ENCODE data around the gene PLS1.

The PLS1 gene

DNA sequence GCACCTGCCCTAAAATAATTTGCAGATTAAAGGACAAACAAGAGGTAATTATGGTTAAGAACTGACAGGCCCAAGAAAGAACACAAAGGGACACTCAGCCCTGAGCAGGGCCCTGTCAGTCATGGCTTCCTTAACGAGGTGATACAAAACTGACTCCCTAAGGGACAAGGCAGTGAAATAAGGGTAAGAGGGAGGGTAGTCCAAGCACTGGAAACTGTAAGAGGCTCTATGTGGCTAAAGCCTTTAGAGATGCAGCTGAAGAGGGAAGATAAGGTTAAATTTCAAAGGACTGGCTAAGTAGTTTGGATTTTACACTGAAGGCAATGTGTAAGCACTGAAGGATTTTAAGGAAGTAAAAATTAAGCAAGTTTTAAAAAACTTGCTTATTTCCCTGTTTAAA is 21.5 kb upstream of the PLS1 start:
- Histone ChIP-seq H3K4me1 (ENCODE audit: control insufficient read depth, low read length) (peaks cover 41% of the 10 kb centered on the region), H3K27ac (ENCODE audit: low read depth, low read length) (no peak overlapping the region), H3K4me3 (ENCODE audit: low read length) (no peak overlapping the region), H3K79me2 (ENCODE audit: control insufficient read depth, low read length) (peaks cover 88% of the 10 kb centered on the region), H3K27me3 (ENCODE audit: control insufficient read depth, low read length) (no peaks in the 10 kb centered on the region), H3K9me2 (replicated peaks; ENCODE audit: control insufficient read depth, low read length) (no peaks in the 10 kb centered on the region), H4K20me1 (ENCODE audit: control insufficient read depth, insufficient read depth, low read depth, low read length) (no peaks in the 10 kb centered on the region), H3K36me3 (ENCODE audit: control insufficient read depth, low read length) (peaks cover 35% of the 10 kb centered on the region), H3K4me2 (ENCODE audit: low read length) (no peak overlapping the region), H3F3A (ENCODE audit: control insufficient read depth, insufficient read depth) (no peaks in the 10 kb centered on the region), H3K9me3 (ENCODE audit: control insufficient read depth, insufficient read depth, low read length) (no peaks in the 10 kb centered on the region)
- TF ChIP-seq, protein P1, sequence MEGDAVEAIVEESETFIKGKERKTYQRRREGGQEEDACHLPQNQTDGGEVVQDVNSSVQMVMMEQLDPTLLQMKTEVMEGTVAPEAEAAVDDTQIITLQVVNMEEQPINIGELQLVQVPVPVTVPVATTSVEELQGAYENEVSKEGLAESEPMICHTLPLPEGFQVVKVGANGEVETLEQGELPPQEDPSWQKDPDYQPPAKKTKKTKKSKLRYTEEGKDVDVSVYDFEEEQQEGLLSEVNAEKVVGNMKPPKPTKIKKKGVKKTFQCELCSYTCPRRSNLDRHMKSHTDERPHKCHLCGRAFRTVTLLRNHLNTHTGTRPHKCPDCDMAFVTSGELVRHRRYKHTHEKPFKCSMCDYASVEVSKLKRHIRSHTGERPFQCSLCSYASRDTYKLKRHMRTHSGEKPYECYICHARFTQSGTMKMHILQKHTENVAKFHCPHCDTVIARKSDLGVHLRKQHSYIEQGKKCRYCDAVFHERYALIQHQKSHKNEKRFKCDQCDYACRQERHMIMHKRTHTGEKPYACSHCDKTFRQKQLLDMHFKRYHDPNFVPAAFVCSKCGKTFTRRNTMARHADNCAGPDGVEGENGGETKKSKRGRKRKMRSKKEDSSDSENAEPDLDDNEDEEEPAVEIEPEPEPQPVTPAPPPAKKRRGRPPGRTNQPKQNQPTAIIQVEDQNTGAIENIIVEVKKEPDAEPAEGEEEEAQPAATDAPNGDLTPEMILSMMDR (IDR thresholded peaks at IDR 0.05; ENCODE audit: low read depth, low read length, poor library complexity, severe bottlenecking) = no peak
- no peak for TF ChIP-seq EZH2phosphoT487 (IDR thresholded peaks at IDR 0.05; ENCODE audit: borderline replicate concordance, low read length)

DNA sequence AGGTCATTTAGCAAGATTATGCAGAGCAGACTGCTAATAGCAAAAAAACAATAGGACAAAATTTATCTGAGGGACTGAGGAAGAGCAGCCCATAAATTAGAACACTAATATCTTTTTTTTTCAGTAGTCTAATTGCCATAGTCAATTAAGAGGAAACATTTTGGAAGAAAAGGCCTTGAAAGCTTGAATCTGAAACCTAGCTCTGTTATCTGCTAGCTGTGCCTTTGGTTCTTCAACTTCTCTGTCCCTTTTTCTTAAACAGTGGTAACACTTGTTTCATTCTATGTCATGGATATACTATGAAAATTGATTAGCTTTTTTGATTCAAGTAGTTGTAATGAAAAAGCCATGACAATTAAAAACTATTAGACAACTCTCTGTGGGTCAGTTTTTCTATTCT is 19.4 kb upstream of the PLS1 start:
- no peaks in the 10 kb centered on the region for H3K9me3 ChIP-seq (ENCODE audit: control insufficient read depth, insufficient read depth, low read length)
- H3K4me1 ChIP-seq (ENCODE audit: control insufficient read depth, low read length) = peaks cover 33% of the 10 kb centered on the region
- H3K27me3 ChIP-seq (ENCODE audit: control insufficient read depth, low read length) = peaks cover 4% of the 10 kb centered on the region; the same call in 1 of the 2 replicates
- TF ChIP-seq, protein P1 (IDR thresholded peaks at IDR 0.05; ENCODE audit: low read depth, low read length, poor library complexity, severe bottlenecking) = no peak
- TF ChIP-seq EZH2phosphoT487 (IDR thresholded peaks at IDR 0.05; ENCODE audit: borderline replicate concordance, low read length) = no peak
- H3K36me3 ChIP-seq (ENCODE audit: control insufficient read depth, low read length) = peaks cover 28% of the 10 kb centered on the region
- H3K4me3 ChIP-seq (ENCODE audit: low read length) = peak overlapping the region; percentile 100
- H3K79me2 ChIP-seq (ENCODE audit: control insufficient read depth, low read length) = peaks cover 69% of the 10 kb centered on the region
- peak overlapping the region; percentile 77 for H3K4me2 ChIP-seq (ENCODE audit: low read length)
- no peaks in the 10 kb centered on the region for H3F3A ChIP-seq (ENCODE audit: control insufficient read depth, insufficient read depth)
- H4K20me1 ChIP-seq (ENCODE audit: control insufficient read depth, insufficient read depth, low read depth, low read length) = no peaks in the 10 kb centered on the region
- H3K27ac ChIP-seq (ENCODE audit: low read depth, low read length) = no peak overlapping the region
- no peaks in the 10 kb centered on the region for H3K9me2 ChIP-seq (replicated peaks; ENCODE audit: control insufficient read depth, low read length)

DNA sequence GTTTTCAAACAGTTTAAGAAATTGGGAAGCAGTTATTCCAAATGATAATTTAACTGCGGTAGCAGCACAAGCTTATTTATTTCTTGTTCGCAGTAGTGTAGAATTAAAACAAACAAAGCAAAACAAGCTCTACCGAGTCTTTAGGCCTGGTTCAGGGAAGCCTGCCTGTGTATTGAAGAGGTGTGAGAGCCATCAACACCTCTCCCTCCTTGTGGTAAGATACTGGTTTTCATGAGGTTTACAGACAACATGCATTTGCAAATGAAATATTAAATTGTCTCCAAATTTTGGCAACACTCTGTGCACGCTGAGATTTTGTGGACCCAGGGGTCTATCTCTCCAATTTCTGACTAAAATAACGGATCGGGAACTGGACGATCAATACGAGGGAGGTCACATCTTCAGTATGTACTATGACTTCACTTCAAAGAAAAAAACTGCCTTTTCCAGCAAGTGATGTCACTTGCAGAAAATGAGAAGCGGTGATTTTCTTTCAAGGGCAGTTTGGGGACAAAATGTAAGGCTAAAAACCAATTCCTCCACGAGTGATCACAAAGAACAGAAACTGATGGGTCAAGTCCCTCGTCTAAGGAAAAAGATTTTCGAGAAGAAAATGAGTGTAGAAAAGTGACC is 18.4 kb upstream of the PLS1 start:
- peak overlapping the region; percentile 77 for H3K4me2 ChIP-seq (ENCODE audit: low read length)
- peak overlapping the region; percentile 45; the same call in 1 of the 2 replicates for H3K27ac ChIP-seq (ENCODE audit: low read depth, low read length)
- peak overlapping the region; percentile 100 for H3K4me3 ChIP-seq (ENCODE audit: low read length)

More for the DNA sequence above, 18.4 kb upstream of the PLS1 start:
- Histone ChIP-seq H3K4me1 (ENCODE audit: control insufficient read depth, low read length) (peaks cover 33% of the 10 kb centered on the region), H3K9me3 (ENCODE audit: control insufficient read depth, insufficient read depth, low read length) (no peaks in the 10 kb centered on the region), H4K20me1 (ENCODE audit: control insufficient read depth, insufficient read depth, low read depth, low read length) (no peaks in the 10 kb centered on the region), H3K27me3 (ENCODE audit: control insufficient read depth, low read length) (peaks cover 7% of the 10 kb centered on the region), H3K36me3 (ENCODE audit: control insufficient read depth, low read length) (peaks cover 23% of the 10 kb centered on the region), H3K79me2 (ENCODE audit: control insufficient read depth, low read length) (peaks cover 60% of the 10 kb centered on the region), H3F3A (ENCODE audit: control insufficient read depth, insufficient read depth) (no peaks in the 10 kb centered on the region), H3K9me2 (replicated peaks; ENCODE audit: control insufficient read depth, low read length) (no peaks in the 10 kb centered on the region)
- no peak for TF ChIP-seq EZH2phosphoT487 (IDR thresholded peaks at IDR 0.05; ENCODE audit: borderline replicate concordance, low read length)
- TF ChIP-seq, protein P1 (IDR thresholded peaks at IDR 0.05; ENCODE audit: low read depth, low read length, poor library complexity, severe bottlenecking) = no peak
